Dedifferentiated amniotic fluid mesenchymal stem cell (primary cell): ENCODE results near the gene CHPF2.

Experiments
- DNase-seq: peaks from one replicate; pipeline ENCODE4 v3.0.0-alpha.2; 2016; ENCODE audit errors: extremely low spot score

CHPF2 gene

DNA sequence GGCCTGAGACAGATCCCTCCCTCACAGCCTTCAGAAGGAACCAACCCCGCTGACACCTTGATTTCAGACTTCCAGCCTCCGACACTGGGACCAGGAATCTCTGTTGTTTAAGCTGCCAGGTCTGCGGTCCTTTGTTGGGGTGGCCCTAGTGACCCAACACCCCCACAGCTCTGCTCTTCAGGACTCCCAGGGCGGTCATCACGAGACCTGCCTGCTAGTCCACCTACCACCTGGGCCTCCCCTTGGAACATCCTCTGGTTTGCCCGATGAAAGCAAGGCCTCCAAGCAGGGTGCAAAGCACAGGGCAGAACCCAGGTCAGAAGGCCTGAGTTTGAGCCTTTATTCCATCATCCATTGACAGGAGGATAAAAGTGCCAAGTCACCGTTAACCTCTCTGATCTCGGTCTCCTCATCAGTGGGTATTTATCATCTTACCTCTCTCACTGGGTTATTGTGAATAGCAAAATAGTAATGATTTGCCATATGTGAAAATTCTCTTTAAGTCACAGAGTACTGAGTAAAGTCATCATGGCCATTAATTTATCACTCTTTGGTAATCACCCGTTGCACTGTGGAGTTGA, 33.2 kb downstream of the CHPF2 start:
- no peak for DNase-seq

GRCh38 chr7:151269511-151269910, 37.2 kb downstream of the CHPF2 start:
- no peak for DNase-seq

GRCh38 chr7:151271699-151272355, 39.5 kb downstream of the CHPF2 start:
- no peak for DNase-seq

GRCh38 chr7:151272405-151272804, 40.1 kb downstream of the CHPF2 start:
- DNase-seq: no peak

- no peak for DNase-seq
These were observed 40.6 kb downstream of the CHPF2 start for GRCh38 chr7:151272877-151273276.

GRCh38 chr7:151273651-151274390, 41.5 kb downstream of the CHPF2 start:
- DNase-seq: no peak

DNA sequence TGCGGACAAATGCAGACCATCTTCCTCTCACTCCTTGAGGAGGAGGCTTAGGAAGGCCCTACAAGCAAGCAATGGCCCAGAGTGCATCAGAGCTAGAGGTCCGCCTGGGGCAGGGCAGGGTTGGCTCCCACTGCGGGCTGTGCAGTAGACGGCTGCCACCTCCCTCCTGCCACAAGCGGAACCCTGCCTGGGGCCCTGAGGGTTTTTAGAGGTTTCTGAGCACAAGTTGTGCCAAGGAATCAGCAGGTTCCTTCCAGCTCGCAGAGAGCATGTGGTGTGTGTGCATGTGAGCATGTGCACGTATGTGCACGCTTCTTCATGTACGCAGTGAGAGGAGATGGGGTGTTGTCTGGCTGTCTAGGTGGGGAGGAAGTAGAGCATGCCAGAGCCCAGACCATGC, 42.1 kb downstream of the CHPF2 start:
- DNase-seq: no peak

GRCh38 chr7:151274936-151275812, 42.9 kb downstream of the CHPF2 start:
- no peak for DNase-seq

DNA sequence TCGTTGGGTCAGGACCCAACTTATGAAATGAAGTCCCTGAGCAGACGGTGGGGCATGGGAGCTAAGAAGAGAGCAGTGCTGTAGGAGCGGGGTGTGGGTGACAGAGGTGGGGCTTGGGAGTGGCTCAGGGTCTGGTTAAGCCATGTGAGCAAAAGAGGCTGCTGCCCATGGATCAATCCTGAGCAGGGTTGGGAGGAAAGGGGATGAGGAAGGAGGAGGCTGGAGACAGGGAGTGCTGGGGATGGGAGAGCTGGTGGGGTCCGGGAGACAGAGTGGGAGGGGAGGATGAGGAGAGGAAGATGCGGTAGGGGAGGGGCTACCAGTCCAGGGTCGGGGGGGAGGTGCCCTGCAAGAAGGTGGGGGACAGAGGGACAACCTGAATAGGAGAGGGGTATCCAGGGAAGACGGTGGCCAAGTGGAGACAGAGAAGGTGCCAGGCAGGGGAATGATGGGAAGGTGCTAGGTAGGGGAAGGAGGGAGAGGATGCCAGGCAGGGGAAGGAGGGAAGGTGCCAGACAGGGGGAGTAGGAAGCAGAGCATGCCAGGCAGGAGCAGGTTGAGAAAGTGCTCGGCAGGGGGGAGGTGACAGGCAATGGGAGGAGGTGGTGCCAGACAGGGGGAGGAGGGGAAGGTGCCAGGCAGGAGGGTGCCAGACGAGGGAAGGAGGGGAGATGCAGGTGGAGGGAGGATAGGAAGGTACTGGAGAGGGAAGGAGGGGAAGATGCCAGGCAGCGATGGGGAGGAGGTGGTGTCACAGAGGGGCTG, 43.7 kb downstream of the CHPF2 start:
- no peak for DNase-seq

- DNase-seq: peak; percentile 43
These were observed 44.6 kb downstream of the CHPF2 start for GRCh38 chr7:151276666-151277590.

GRCh38 chr7:151277631-151278030, 45.3 kb downstream of the CHPF2 start:
- no peak for DNase-seq

DNA sequence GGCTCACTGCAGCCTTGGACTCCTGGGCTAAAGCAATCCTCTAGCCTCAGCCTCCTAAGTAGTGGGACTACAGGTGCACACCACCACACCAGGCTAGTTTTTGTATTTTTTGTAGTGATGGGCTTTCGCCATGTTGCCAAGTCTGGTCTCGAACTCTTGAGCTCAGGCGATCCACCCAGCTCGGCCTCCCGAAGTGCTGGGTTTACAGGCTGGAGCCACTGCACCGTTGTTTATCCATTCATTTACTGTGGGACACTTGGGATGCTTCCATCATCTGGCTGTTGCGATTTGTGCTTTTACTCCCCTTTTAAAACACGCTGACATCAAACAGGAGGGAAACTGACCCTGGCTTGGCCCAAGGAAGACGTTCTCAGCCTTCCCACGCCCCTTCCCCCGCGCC, 46.7 kb downstream of the CHPF2 start:
- DNase-seq: no peak

GRCh38 chr7:151279868-151280267, 47.6 kb downstream of the CHPF2 start:
- no peak for DNase-seq

DNA sequence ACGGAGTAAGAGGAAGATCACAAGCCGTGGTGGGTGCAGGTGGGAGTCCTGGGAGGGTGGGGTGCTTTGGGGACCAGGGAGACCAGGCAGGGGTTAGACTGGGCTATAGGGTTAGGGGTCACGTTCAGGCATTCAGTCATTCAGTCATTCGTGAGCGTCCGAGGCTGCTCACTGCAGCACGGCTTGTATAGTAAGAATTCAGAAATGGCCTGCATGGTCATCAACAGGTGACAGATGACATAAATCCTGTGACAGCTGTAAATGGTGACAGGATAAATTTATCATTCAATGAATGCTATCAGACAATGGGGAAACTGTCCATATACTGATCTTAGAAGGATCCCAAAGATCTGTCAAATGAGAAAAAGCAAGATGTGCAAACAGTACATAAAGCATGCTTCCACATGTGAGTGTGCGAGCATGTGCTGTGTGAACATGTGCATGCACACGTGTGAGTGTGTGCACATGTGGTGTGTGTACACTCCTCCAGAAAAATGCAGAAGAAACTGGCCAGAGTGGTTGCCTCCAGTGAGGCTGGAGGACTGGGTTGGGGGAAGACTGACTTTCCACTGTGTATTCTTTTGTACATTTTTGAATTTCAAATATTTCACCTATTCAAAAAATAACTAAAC, 48.2 kb downstream of the CHPF2 start:
- DNase-seq: no peak

GRCh38 chr7:151281686-151282085, 49.4 kb downstream of the CHPF2 start:
- DNase-seq: no peak

GRCh38 chr7:151282111-151282510, 49.8 kb downstream of the CHPF2 start:
- DNase-seq: no peak

GRCh38 chr7:151283302-151283701, 51.0 kb downstream of the CHPF2 start:
- no peak for DNase-seq

DNA sequence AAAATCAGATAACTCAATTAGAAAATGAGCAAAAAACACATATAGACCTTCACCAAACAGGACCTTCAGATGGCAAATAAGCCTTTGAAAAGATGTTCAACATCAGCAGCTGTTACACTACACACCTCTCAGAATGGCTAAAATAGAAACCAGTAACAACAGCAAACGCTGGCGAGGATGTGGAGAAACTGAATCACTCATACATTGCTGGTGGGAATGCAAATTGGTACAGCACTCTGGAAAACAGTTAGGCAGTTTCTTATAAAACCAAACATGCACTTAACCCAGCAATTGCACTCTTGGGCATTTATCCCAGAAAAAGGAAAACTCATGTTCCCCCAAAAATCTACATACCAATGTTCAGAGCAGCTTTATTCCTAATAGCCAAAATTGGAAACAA, 53.9 kb downstream of the CHPF2 start:
- DNase-seq: no peak
